ENCODE data around the gene RAVER2. TPM values are rescaled to one million over a fixed set of nuclear protein-coding genes. Genes with fewer than 3 reads are reported as not detected.
"Not testable (repeated sequence)": the region's sequence is repeated elsewhere in the genome, so short reads cannot be mapped to it uniquely, and the experiment has no call there.

RAVER2 gene
- total RNA-seq, 2 donors from 2014 or later, result 6.9 to 8.8 TPM

- Histone ChIP-seq H3K4me3 (no peak overlapping the region), H3K9me3 (no peaks in the 10 kb centered on the region), H3K27me3 (no peaks in the 10 kb centered on the region), H3K36me3 (replicated peaks in 1 of 2; ENCODE audit: insufficient read depth in 1 of 2, low read depth in 2 of 2) (no peaks in the 10 kb centered on the region), H3K4me1 (no peaks in the 10 kb centered on the region), H3K27ac (no peak overlapping the region)
- intact Hi-C loops (cut with DNase I), result no loop called here
- DNase-seq (no peak), ATAC-seq (no peak)
- TF ChIP-seq, protein P1, sequence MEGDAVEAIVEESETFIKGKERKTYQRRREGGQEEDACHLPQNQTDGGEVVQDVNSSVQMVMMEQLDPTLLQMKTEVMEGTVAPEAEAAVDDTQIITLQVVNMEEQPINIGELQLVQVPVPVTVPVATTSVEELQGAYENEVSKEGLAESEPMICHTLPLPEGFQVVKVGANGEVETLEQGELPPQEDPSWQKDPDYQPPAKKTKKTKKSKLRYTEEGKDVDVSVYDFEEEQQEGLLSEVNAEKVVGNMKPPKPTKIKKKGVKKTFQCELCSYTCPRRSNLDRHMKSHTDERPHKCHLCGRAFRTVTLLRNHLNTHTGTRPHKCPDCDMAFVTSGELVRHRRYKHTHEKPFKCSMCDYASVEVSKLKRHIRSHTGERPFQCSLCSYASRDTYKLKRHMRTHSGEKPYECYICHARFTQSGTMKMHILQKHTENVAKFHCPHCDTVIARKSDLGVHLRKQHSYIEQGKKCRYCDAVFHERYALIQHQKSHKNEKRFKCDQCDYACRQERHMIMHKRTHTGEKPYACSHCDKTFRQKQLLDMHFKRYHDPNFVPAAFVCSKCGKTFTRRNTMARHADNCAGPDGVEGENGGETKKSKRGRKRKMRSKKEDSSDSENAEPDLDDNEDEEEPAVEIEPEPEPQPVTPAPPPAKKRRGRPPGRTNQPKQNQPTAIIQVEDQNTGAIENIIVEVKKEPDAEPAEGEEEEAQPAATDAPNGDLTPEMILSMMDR (IDR thresholded peaks at IDR 0.05), result no peak
- TF ChIP-seq POLR2A (IDR thresholded peaks at IDR 0.05), result no peak
- 83 to 84% methylated on average over 3 of the region's 3 CpGs for WGBS, 2 donors
These were observed 11.1 kb upstream of the RAVER2 start for GRCh38 chr1:64733581-64734286.

GRCh38 chr1:64734287-64734652 is 10.6 kb upstream of the RAVER2 start:
- Histone ChIP-seq H3K4me3 (no peak overlapping the region), H3K27me3 (no peaks in the 10 kb centered on the region), H3K4me1 (no peaks in the 10 kb centered on the region), H3K9me3 (no peaks in the 10 kb centered on the region), H3K27ac (no peak overlapping the region), H3K36me3 (replicated peaks in 1 of 2; ENCODE audit: insufficient read depth in 1 of 2, low read depth in 2 of 2) (no peaks in the 10 kb centered on the region)
- no peak for DNase-seq
- TF ChIP-seq POLR2A (IDR thresholded peaks at IDR 0.05), result no peak
- TF ChIP-seq, protein P1 (IDR thresholded peaks at IDR 0.05), result no peak
- no peak for ATAC-seq
- intact Hi-C loops (cut with DNase I), result no loop called here
- WGBS, 2 donors, result 65 to 67% methylated on average over 3 of the region's 3 CpGs

DNA sequence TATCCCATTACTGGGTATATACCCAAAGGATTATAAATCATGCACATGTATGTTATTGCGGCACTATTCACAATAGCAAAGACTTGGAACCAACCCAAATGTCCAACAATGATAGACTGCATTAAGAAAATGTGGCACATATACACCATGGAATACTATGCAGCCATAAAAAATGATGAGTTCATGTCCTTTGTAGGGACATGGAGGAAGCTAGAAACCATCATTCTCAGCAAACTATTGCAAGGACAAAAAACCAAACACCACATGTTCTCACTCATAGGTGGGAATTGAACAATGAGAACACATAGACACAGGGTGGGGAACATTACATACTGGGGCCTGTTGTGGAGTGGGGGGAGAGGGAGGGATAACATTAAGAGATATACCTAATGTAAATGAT is 4.2 kb upstream of the RAVER2 start:
- H3K4me1 ChIP-seq; DNase-seq; intact Hi-C loops (cut with DNase I); H3K9me3 ChIP-seq; H3K27me3 ChIP-seq; H3K4me3 ChIP-seq; ATAC-seq; H3K36me3 ChIP-seq (replicated peaks in 1 of 2; ENCODE audit: insufficient read depth in 1 of 2, low read depth in 2 of 2); H3K27ac ChIP-seq: not testable (repeated sequence)
- 95 to 100% methylated on average over 1 of the region's 1 CpG for WGBS, 2 donors

GRCh38 chr1:64743954-64744491 is 852 bp upstream of the RAVER2 start:
- WGBS, 2 donors, result 4 to 7% methylated on average over 4 of the region's 4 CpGs
- ATAC-seq, result no peak
- DNase-seq, result peak in 2 of 4 donors; percentile 10 to 26
- H3K4me3 ChIP-seq, result peak overlapping the region; percentile 44 to 62
- H3K9me3 ChIP-seq, result no peaks in the 10 kb centered on the region
- H3K27ac ChIP-seq, result peak overlapping the region; percentile 35 to 90 (median 84)
- intact Hi-C loops (cut with DNase I), result no loop called here
- no peak for TF ChIP-seq POLR2A (IDR thresholded peaks at IDR 0.05)
- TF ChIP-seq, protein P1 (IDR thresholded peaks at IDR 0.05), result no peak
- peaks cover 16% of the 10 kb centered on the region for H3K4me1 ChIP-seq
- no peaks in the 10 kb centered on the region for H3K27me3 ChIP-seq
- H3K36me3 ChIP-seq (replicated peaks in 1 of 2; ENCODE audit: insufficient read depth in 1 of 2, low read depth in 2 of 2), result no peaks in the 10 kb centered on the region

DNA sequence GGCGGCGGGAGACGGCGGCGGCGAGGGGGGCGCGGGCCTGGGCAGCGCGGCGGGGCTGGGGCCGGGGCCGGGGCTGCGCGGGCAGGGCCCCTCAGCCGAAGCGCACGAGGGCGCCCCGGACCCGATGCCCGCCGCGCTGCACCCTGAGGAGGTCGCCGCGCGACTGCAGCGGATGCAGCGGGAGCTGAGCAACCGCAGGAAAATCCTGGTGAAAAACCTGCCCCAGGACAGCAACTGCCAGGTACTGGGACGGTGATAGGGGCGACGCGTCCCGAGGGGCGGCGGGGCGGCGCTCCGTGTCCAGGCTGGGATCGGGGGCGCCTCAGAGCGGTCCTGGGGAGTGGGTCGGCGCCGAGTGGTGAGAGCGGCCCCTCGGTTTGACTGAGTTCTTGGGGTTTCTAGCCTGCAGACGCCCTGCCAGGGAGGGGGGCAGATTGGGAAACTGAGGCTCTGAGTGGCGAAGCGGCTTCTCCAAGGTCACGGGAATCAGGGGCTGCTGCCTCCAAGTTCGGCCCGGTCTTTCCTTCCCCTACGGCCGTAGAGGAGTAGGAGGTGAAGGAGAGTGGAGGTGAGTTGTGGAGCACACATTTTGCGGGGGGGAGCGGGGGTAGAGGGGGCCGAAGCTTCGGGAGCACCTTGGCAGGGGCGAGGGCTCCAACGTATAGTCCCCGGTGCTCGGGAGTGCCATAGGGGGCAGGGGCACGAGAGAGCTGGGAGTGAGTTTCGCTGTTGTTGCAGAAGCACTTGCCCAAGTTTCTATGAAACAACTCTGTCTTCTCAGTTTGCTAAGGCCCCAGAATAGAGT is 508 bp downstream of the RAVER2 start:
- Histone ChIP-seq H3K27ac (peak overlapping the region; percentile 35 to 90 (median 84)), H3K36me3 (replicated peaks in 1 of 2; ENCODE audit: insufficient read depth in 1 of 2, low read depth in 2 of 2) (no peaks in the 10 kb centered on the region), H3K27me3 (no peaks in the 10 kb centered on the region), H3K4me1 (peaks cover 16% of the 10 kb centered on the region), H3K4me3 (peak overlapping the region; percentile 52 to 92), H3K9me3 (no peaks in the 10 kb centered on the region)
- TF ChIP-seq POLR2A (IDR thresholded peaks at IDR 0.05), result peak in 2 of 3 donors; percentile 41 to 54
- TF ChIP-seq, protein P1 (IDR thresholded peaks at IDR 0.05), result no peak
- ATAC-seq (peak; percentile 31), DNase-seq (peak; percentile 18 to 43 (median 28))
- intact Hi-C loops (cut with DNase I), result no loop called here
- WGBS, 2 donors, result 0% methylated on average over 18 to 57 of the region's 67 CpGs

All from body of pancreas (tissue), 4 donors.